Esophagus squamous epithelium (tissue), 4 donors: ENCODE measurements around the gene PIP4P1.

Source experiments
- CTCF ChIP-seq, 6 experiments: fragments of 450-650 bp in 4 of 6; fragments of 200-600 bp in 2 of 6; sonication (generic) in 2 of 6; IDR thresholded peaks; one replicate each; pipeline ENCODE4 v1.5.1; 2016 to 2019; ENCODE audit warnings: antibody characterized with exemption in 6 of 6, mild to moderate bottlenecking in 4 of 6, moderate library complexity in 4 of 6
- POLR2A ChIP-seq, 4 donors: fragments of 450-650 bp; IDR thresholded peaks; one replicate each; pipeline ENCODE4 v1.6.1; 2017; ENCODE audit warnings: antibody characterized with exemption in 4 of 4, mild to moderate bottlenecking in 4 of 4, moderate library complexity in 3 of 4

DNA sequence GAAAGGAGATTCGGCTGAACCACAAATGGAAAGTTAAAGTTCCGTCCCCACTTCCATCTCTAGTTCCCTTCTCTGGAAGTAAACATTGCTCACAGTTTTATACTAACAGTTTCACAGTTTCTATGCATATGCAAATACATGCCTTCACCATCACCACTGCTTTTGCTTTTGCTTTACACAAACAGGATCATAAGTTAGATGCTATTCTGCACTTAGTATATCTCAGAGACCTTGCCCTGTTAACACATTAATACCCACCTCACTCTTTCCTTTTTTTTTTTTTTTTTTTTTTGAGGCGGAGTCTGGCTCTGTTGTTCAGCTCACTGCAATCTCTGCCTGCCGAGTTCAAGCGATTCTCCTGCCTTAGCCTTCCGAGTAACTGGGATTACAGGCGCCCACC lies 48.8 kb downstream of the PIP4P1 start:
- TF ChIP-seq CTCF (IDR thresholded peaks at IDR 0.05) (no peak), POLR2A (IDR thresholded peaks at IDR 0.05) (no peak)
